ENCODE data around the gene EIF4G1. TPM values are rescaled to one million over a fixed set of nuclear protein-coding genes. Genes with fewer than 3 reads are reported as not detected.

Gene EIF4G1
- total RNA-seq, 1 donor from 2014 or later: 381 TPM

DNA sequence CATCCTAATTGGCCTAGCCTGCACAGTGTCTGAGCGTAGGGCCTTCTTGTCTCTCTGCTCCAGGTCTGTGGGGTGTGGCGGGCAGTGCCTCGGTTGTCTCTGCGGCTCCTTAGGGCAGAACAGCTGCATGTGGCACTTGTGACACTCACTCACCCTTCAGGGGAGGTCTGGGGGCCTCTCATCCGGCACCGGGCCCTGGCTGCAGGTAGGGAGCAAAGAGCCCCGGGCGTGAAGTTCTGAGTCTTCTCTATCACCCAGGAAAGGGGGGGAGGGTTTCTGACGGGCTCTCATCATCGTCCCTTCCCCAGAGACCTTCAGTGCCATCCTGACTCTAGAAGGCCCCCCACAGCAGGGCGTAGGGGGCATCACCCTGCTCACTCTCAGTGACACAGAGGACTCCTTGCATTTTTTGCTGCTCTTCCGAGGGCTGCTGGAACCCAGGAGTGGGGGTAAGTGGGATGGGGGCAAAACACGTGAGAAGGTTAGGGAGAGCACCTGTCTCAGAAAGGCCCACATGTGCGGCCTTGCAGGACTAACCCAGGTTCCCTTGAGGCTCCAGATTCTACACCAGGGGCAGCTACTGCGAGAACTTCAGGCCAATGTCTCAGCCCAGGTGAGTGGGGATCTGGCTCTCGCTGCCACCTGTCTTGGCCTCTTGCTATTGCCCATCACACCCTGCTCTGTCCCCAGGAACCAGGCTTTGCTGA lies 68.1 kb downstream of the EIF4G1 start:
- H3K4me3 ChIP-seq (ENCODE audit: low read depth, low read length): no peak overlapping the region
- TF ChIP-seq, protein P1, sequence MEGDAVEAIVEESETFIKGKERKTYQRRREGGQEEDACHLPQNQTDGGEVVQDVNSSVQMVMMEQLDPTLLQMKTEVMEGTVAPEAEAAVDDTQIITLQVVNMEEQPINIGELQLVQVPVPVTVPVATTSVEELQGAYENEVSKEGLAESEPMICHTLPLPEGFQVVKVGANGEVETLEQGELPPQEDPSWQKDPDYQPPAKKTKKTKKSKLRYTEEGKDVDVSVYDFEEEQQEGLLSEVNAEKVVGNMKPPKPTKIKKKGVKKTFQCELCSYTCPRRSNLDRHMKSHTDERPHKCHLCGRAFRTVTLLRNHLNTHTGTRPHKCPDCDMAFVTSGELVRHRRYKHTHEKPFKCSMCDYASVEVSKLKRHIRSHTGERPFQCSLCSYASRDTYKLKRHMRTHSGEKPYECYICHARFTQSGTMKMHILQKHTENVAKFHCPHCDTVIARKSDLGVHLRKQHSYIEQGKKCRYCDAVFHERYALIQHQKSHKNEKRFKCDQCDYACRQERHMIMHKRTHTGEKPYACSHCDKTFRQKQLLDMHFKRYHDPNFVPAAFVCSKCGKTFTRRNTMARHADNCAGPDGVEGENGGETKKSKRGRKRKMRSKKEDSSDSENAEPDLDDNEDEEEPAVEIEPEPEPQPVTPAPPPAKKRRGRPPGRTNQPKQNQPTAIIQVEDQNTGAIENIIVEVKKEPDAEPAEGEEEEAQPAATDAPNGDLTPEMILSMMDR (IDR thresholded peaks at IDR 0.05; ENCODE audit: insufficient read depth, low read length, poor library complexity, severe bottlenecking): no peak
- DNase-seq (ENCODE audit: low read depth): no peak
- peaks cover 76% of the 10 kb centered on the region for H3K27me3 ChIP-seq (ENCODE audit: control insufficient read depth, insufficient read depth, low read length)
- no peaks in the 10 kb centered on the region for H3K36me3 ChIP-seq (ENCODE audit: control insufficient read depth, insufficient read depth, low read length)

DNA sequence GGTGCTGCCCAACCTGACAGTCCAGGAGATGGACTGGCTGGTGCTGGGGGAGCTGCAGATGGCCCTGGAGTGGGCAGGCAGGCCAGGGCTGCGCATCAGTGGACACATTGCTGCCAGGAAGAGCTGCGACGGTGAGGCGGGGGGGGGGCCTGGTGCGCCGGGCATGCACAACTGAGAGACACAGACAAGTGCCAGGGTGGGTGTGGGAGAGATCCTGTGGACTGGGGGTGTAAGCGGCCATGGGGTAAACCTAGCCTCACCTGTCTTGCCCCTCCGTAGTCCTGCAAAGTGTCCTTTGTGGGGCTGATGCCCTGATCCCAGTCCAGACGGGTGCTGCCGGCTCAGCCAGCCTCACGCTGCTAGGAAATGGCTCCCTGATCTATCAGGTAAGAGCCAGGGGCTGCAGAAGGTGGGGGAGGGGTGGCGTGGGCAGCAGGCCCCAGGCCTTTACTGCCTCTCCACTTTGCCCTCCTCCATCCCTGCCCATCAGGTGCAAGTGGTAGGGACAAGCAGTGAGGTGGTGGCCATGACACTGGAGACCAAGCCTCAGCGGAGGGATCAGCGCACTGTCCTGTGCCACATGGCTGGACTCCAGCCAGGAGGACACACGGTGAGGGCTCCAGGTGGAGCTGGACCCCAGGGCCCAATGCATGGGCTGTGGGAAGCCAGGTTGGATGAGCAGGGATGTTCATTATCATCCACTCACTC lies 68.8 kb downstream of the EIF4G1 start:
- peaks cover 74% of the 10 kb centered on the region for H3K27me3 ChIP-seq (ENCODE audit: control insufficient read depth, insufficient read depth, low read length)
- H3K4me3 ChIP-seq (ENCODE audit: low read depth, low read length): no peak overlapping the region
- no peak for DNase-seq (ENCODE audit: low read depth)

GRCh38 chr3:184384342-184384741 lies 69.9 kb downstream of the EIF4G1 start:
- DNase-seq (ENCODE audit: low read depth): no peak
- H3K27me3 ChIP-seq (ENCODE audit: control insufficient read depth, insufficient read depth, low read length): peaks cover 71% of the 10 kb centered on the region
- H3K36me3 ChIP-seq (ENCODE audit: control insufficient read depth, insufficient read depth, low read length): no peaks in the 10 kb centered on the region
- TF ChIP-seq, protein P1 (IDR thresholded peaks at IDR 0.05; ENCODE audit: insufficient read depth, low read length, poor library complexity, severe bottlenecking): no peak
- H3K4me3 ChIP-seq (ENCODE audit: low read depth, low read length): no peak overlapping the region

More for the DNA sequence above, 68.8 kb downstream of the EIF4G1 start:
- H3K36me3 ChIP-seq (ENCODE audit: control insufficient read depth, insufficient read depth, low read length): no peaks in the 10 kb centered on the region
- TF ChIP-seq, protein P1 (IDR thresholded peaks at IDR 0.05; ENCODE audit: insufficient read depth, low read length, poor library complexity, severe bottlenecking): no peak

Other genes with a start within 250 kb of the EIF4G1 start
- not detected in 2 replicates for gene HTR3E, start 217.5 kb upstream of the EIF4G1 start, total RNA-seq
- 28.8 and 33.8 TPM in 2 replicates for gene EIF2B5, start 179.2 kb upstream of the EIF4G1 start, total RNA-seq
- 51.7 and 61.6 TPM in 2 replicates for gene DVL3, start 159.2 kb upstream of the EIF4G1 start, total RNA-seq
- gene AP2M1, start 139.8 kb upstream of the EIF4G1 start, total RNA-seq: 282 and 297 TPM in 2 replicates
- gene ABCF3, start 128.4 kb upstream of the EIF4G1 start, total RNA-seq: 55.7 and 57.9 TPM in 2 replicates
- 0.07 TPM in 1 of 2 replicates, not detected in the other for gene VWA5B2, start 85.0 kb upstream of the EIF4G1 start, total RNA-seq
- 69.8 and 73.7 TPM in 2 replicates for gene ALG3, start 65.6 kb upstream of the EIF4G1 start, total RNA-seq
- gene EEF1AKMT4, start 64.9 kb upstream of the EIF4G1 start, total RNA-seq: 6.3 and 8.3 TPM in 2 replicates
- 0.67 and 1.2 TPM in 2 replicates for gene CAMK2N2, start 53.1 kb upstream of the EIF4G1 start, total RNA-seq
- gene ECE2, start 38.6 kb upstream of the EIF4G1 start, total RNA-seq: not detected in 2 replicates
- 903 and 972 TPM in 2 replicates for gene PSMD2, start 15.4 kb upstream of the EIF4G1 start, total RNA-seq
- 14.0 and 14.7 TPM in 2 replicates for gene FAM131A, start 23.0 kb downstream of the EIF4G1 start, total RNA-seq
- 2.6 and 4.0 TPM in 2 replicates for gene CLCN2, start 47.0 kb downstream of the EIF4G1 start, total RNA-seq
- gene POLR2H, start 47.1 kb downstream of the EIF4G1 start, total RNA-seq: 73.3 and 79.8 TPM in 2 replicates
- 0.25 TPM in 1 of 2 replicates, not detected in the other for gene THPO, start 63.6 kb downstream of the EIF4G1 start, total RNA-seq
- under 0.01 and 1.0 TPM in 2 replicates for gene CHRD, start 65.4 kb downstream of the EIF4G1 start, total RNA-seq
- 1.0 and 1.5 TPM in 2 replicates for gene EPHB3, start 247.2 kb downstream of the EIF4G1 start, total RNA-seq